Activated CD4-positive, CD25-positive, alpha-beta regulatory T cell treated with anti-CD3 and anti-CD28 coated beads, Interleukin-2, amount 50 U/mL, for 24 hours (primary cell): ENCODE measurements around the gene EZR.

ENCODE experiments used
- ATAC-seq, 2 donors: fragments of 150-1000 bp; cut with Tn5 transposase; one replicate each; pipeline ENCODE4 v1.10.0; 2021; ENCODE audit warnings: mild to moderate bottlenecking in 1 of 2, moderate library complexity in 1 of 2

Gene EZR

GRCh38 chr6:158819213-158819976 is at the start of gene EZR:
Gene EZR, minus strand, starts transcription at chr6:158819368. Its CDS starts 1,275 bp downstream, at chr6:158818093.
- ATAC-seq, result peak; percentile 50 to 52

GRCh38 chr6:158868122-158868480 is 48.9 kb upstream of the EZR start:
- no peak for ATAC-seq

GRCh38 chr6:158867381-158868121 is 48.4 kb upstream of the EZR start:
- no peak for ATAC-seq

- no peak for ATAC-seq
These were observed 46.6 kb upstream of the EZR start for GRCh38 chr6:158865769-158866168.

- no peak for ATAC-seq
These were observed 44.5 kb upstream of the EZR start for GRCh38 chr6:158863646-158864045.

- ATAC-seq, result no peak
These were observed 42.7 kb upstream of the EZR start for GRCh38 chr6:158861686-158862381.

GRCh38 chr6:158860279-158860865 is 41.2 kb upstream of the EZR start:
- ATAC-seq, result no peak

- ATAC-seq, result no peak
These were observed 37.1 kb upstream of the EZR start for GRCh38 chr6:158856261-158856660.

- ATAC-seq, result no peak
These were observed 35.3 kb upstream of the EZR start for GRCh38 chr6:158854214-158855101.

- ATAC-seq, result no peak
These were observed 34.7 kb upstream of the EZR start for GRCh38 chr6:158853880-158854213.

GRCh38 chr6:158853072-158853879 is 34.1 kb upstream of the EZR start:
- ATAC-seq, result peak; percentile 75 to 78

- no peak for ATAC-seq
These were observed 33.3 kb upstream of the EZR start for GRCh38 chr6:158852312-158853071.

- ATAC-seq, result no peak
These were observed 31.6 kb upstream of the EZR start for GRCh38 chr6:158850807-158851115.

- ATAC-seq, result peak; percentile 80 to 87
These were observed 31.0 kb upstream of the EZR start for GRCh38 chr6:158849899-158850806.

- no peak for ATAC-seq
These were observed 29.3 kb upstream of the EZR start for GRCh38 chr6:158848490-158848895.

- no peak for ATAC-seq
These were observed 28.6 kb upstream of the EZR start for GRCh38 chr6:158847786-158848185.

GRCh38 chr6:158847012-158847529 is 27.9 kb upstream of the EZR start:
- ATAC-seq, result no peak

GRCh38 chr6:158843751-158844683 is 24.8 kb upstream of the EZR start:
- no peak for ATAC-seq
